Measurements from ENCODE around the gene MICAL3.

The MICAL3 gene

GRCh38 chr22:17828502-17829080, 195.8 kb downstream of the MICAL3 start:
- no peak for DNase-seq (ENCODE audit: low read depth, low spot score)
- in situ Hi-C loops (cut with HindIII; ENCODE audit: low sequenced_read_pairs) = no loop called here
- no peak overlapping the region for H3K4me3 ChIP-seq (ENCODE audit: low read depth, low read length)
- TF ChIP-seq CTCF (IDR thresholded peaks at IDR 0.05; ENCODE audit: low read depth, low read length) = no peak

- in situ Hi-C loops (cut with HindIII; ENCODE audit: low sequenced_read_pairs) = no loop called here
- no peak for TF ChIP-seq CTCF (IDR thresholded peaks at IDR 0.05; ENCODE audit: low read depth, low read length)
- H3K4me3 ChIP-seq (ENCODE audit: low read depth, low read length) = no peak overlapping the region
- no peak for DNase-seq (ENCODE audit: low read depth, low spot score)
Measured at GRCh38 chr22:17827466-17827865, 196.9 kb downstream of the MICAL3 start.

DNA sequence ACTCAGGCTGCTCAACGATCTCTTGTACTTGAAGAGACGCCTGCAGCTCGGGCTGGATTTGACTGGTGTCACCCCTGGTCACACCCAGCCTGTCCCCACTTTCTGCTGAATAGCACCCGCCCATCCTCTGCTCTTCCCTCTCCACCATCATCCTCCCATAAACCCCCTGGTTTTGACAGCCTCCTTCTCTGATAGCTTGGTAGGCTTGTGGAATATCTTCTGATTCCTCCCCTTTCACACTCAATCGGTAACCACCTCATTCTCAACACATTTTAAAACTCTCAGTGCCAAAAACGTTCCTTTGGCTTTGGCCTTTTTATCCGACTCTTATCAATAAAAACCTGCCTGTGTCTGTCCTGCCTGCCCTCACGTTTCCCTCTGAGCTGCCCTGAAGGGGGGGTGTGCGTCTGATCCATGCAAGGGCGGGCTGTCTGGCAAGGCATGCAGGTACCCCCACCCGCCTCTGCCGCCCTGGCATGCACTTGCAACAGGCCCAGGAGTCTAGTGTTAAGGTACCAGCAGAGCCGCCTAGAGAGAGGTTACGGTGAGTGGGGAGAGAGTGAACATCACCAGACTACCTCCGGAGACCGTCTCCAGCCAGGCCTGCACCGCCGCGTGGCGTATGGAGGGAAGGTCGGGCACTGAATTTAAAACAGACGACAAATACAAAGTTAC, 198.3 kb downstream of the MICAL3 start:
- H3K4me3 ChIP-seq (ENCODE audit: low read depth, low read length) = no peak overlapping the region
- no peak for TF ChIP-seq CTCF (IDR thresholded peaks at IDR 0.05; ENCODE audit: low read depth, low read length)
- in situ Hi-C loops (cut with HindIII; ENCODE audit: low sequenced_read_pairs) = no loop called here
- DNase-seq (ENCODE audit: low read depth, low spot score) = no peak

GRCh38 chr22:17824457-17824856, 199.9 kb downstream of the MICAL3 start:
- DNase-seq (ENCODE audit: low read depth, low spot score) = no peak

DNA sequence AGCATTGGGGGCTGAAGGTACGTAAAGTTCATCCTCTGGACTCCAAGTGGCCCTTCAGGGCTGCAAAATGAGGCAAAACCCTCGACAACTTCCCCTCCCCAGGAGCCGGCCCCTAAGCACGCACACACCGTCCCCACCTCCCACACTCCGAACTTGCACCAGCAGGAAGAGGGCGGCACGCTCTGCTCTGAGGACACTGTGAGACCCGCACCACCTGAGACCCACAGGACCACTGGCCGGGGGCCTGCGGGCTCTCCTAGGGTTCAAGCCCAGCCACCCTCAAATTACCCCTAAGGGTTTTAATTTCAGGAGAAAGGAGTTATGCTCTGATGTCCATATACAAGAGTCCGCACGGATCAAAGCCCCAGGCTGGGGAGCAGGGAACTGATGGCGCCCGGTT, 200.4 kb downstream of the MICAL3 start:
- no peak overlapping the region for H3K4me3 ChIP-seq (ENCODE audit: low read depth, low read length)
- no peak for TF ChIP-seq CTCF (IDR thresholded peaks at IDR 0.05; ENCODE audit: low read depth, low read length)
- no peak for DNase-seq (ENCODE audit: low read depth, low spot score)
- in situ Hi-C loops (cut with HindIII; ENCODE audit: low sequenced_read_pairs) = no loop called here

More at GRCh38 chr22:17824457-17824856, 199.9 kb downstream of the MICAL3 start:
- H3K4me3 ChIP-seq (ENCODE audit: low read depth, low read length) = no peak overlapping the region
- in situ Hi-C loops (cut with HindIII; ENCODE audit: low sequenced_read_pairs) = no loop called here
- TF ChIP-seq CTCF (IDR thresholded peaks at IDR 0.05; ENCODE audit: low read depth, low read length) = no peak

- in situ Hi-C loops (cut with HindIII; ENCODE audit: low sequenced_read_pairs) = no loop called here
Measured at GRCh38 chr22:17823226-17823625, 201.1 kb downstream of the MICAL3 start.

More at GRCh38 chr22:17823226-17823625, 201.1 kb downstream of the MICAL3 start:
- TF ChIP-seq CTCF (IDR thresholded peaks at IDR 0.05; ENCODE audit: low read depth, low read length) = no peak
- no peak overlapping the region for H3K4me3 ChIP-seq (ENCODE audit: low read depth, low read length)
- DNase-seq (ENCODE audit: low read depth, low spot score) = no peak

Measured in astrocyte of the spinal cord (primary cell).